GM12872 (cell line): Measurements from ENCODE around the gene INCENP.

Experiments
- CTCF ChIP-seq: IDR thresholded peaks from 3 replicates; pipeline ENCODE4 v1.5.1; 2011; ENCODE audit warnings: low read depth, mild to moderate bottlenecking, low read length, moderate library complexity; ENCODE audit not compliant: insufficient read depth

The INCENP gene

GRCh38 chr11:62169448-62169847, 45.6 kb downstream of the INCENP start:
- TF ChIP-seq CTCF = no peak

- TF ChIP-seq CTCF = no peak
Measured at GRCh38 chr11:62169935-62170334, 46.1 kb downstream of the INCENP start.

- TF ChIP-seq CTCF = peak; percentile 71
Measured at GRCh38 chr11:62171261-62171723, 47.5 kb downstream of the INCENP start.

- no peak for TF ChIP-seq CTCF
Measured at GRCh38 chr11:62172294-62172693, 48.5 kb downstream of the INCENP start.

- no peak for TF ChIP-seq CTCF
Measured at GRCh38 chr11:62176766-62177165, 53.0 kb downstream of the INCENP start.

GRCh38 chr11:62179995-62180394, 56.2 kb downstream of the INCENP start:
- TF ChIP-seq CTCF = no peak

GRCh38 chr11:62181097-62181496, 57.3 kb downstream of the INCENP start:
- no peak for TF ChIP-seq CTCF
